NCI-H2227 treated with DMSO at 0.1 percent for 48 hours (cell line): ENCODE results near the gene DEFB132.
A peak's percentile ranks its signal among the peaks of the same experiment; 100 is the strongest.
"Not testable (repeated sequence)": the region's sequence is repeated elsewhere in the genome, so short reads cannot be mapped to it uniquely, and the experiment has no call there.

Experiments used
- DNase-seq: peaks from one replicate; lab custom pipeline; 2025; lab: John Stamatoyannopoulos, UW

DEFB132 gene

GRCh38 chr20:257419-257818 is at the start of gene DEFB132:
Gene DEFB132, plus strand, starts transcription at chr20:257724. Its CDS starts 55 bp downstream, at chr20:257779.
- DNase-seq = no peak

GRCh38 chr20:208942-209566 is 48.5 kb upstream of the DEFB132 start:
- DNase-seq = peak; percentile 37

GRCh38 chr20:210809-211502 is 46.6 kb upstream of the DEFB132 start:
- DNase-seq = no peak

GRCh38 chr20:214383-214782 is 43.1 kb upstream of the DEFB132 start:
- no peak for DNase-seq

- DNase-seq = no peak
Measured at GRCh38 chr20:215796-216195, 41.7 kb upstream of the DEFB132 start.

- no peak for DNase-seq
Measured at GRCh38 chr20:217266-217665, 40.3 kb upstream of the DEFB132 start.

- peak; percentile 34 for DNase-seq
Measured at GRCh38 chr20:219290-220115, 38.0 kb upstream of the DEFB132 start.

- DNase-seq = no peak
Measured at GRCh38 chr20:221258-221830, 36.2 kb upstream of the DEFB132 start.

GRCh38 chr20:225879-226278 is 31.6 kb upstream of the DEFB132 start:
- DNase-seq = not testable (repeated sequence)

- DNase-seq = no peak
Measured at GRCh38 chr20:226958-227357, 30.6 kb upstream of the DEFB132 start, which contains the start of gene DEFB129. Gene DEFB129, plus strand, starts transcription at chr20:227258. Its CDS starts 31 bp downstream, at chr20:227289.

GRCh38 chr20:227439-228105 is 30.0 kb upstream of the DEFB132 start:
- DNase-seq = no peak

- DNase-seq = no peak
Measured at GRCh38 chr20:235891-236290, 21.6 kb upstream of the DEFB132 start.

GRCh38 chr20:237489-237888 is 20.0 kb upstream of the DEFB132 start:
- no peak for DNase-seq

- no peak for DNase-seq
Measured at GRCh38 chr20:237929-238328, 19.6 kb upstream of the DEFB132 start.

GRCh38 chr20:242905-243304 is 14.6 kb upstream of the DEFB132 start:
- DNase-seq = no peak

GRCh38 chr20:251354-251753 is 6.2 kb upstream of the DEFB132 start:
- DNase-seq = no peak

GRCh38 chr20:252801-253200 is 4.7 kb upstream of the DEFB132 start:
- DNase-seq = no peak

- DNase-seq = not testable (repeated sequence)
Measured at GRCh38 chr20:253447-253846, 4.1 kb upstream of the DEFB132 start.

- no peak for DNase-seq
Measured at GRCh38 chr20:258269-258858, 840 bp downstream of the DEFB132 start.

GRCh38 chr20:258963-259362 is 1.4 kb downstream of the DEFB132 start:
- DNase-seq = no peak

GRCh38 chr20:259981-260380 is 2.5 kb downstream of the DEFB132 start:
- no peak for DNase-seq
